Measurements from ENCODE around the gene RAD52.

GRCh38 chr12:977156-977555 is 27.7 kb upstream of the RAD52 start:
- TF ChIP-seq ESRRA (IDR thresholded peaks at IDR 0.05; ENCODE audit: borderline replicate concordance, low read length) (no peak), HDAC2 (IDR thresholded peaks at IDR 0.05) (no peak), RFX5 (IDR thresholded peaks at IDR 0.05) (no peak), MYC (IDR thresholded peaks at IDR 0.05; ENCODE audit: borderline replicate concordance, low read length) (no peak)
- TF ChIP-seq, protein P1, sequence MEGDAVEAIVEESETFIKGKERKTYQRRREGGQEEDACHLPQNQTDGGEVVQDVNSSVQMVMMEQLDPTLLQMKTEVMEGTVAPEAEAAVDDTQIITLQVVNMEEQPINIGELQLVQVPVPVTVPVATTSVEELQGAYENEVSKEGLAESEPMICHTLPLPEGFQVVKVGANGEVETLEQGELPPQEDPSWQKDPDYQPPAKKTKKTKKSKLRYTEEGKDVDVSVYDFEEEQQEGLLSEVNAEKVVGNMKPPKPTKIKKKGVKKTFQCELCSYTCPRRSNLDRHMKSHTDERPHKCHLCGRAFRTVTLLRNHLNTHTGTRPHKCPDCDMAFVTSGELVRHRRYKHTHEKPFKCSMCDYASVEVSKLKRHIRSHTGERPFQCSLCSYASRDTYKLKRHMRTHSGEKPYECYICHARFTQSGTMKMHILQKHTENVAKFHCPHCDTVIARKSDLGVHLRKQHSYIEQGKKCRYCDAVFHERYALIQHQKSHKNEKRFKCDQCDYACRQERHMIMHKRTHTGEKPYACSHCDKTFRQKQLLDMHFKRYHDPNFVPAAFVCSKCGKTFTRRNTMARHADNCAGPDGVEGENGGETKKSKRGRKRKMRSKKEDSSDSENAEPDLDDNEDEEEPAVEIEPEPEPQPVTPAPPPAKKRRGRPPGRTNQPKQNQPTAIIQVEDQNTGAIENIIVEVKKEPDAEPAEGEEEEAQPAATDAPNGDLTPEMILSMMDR (IDR thresholded peaks at IDR 0.05), result no peak
